NB4 (cell line): Measurements from ENCODE around the gene RASA3.
A peak's percentile ranks its signal among the peaks of the same experiment; 100 is the strongest.

Source experiments
- DNase-seq: peaks from one replicate; pipeline ENCODE4 v3.0.0; 2010; ENCODE audit warnings: low read depth
- H3K4me3 ChIP-seq: one replicate; pipeline ENCODE4 v1.5.1; 2011; ENCODE audit warnings: mild to moderate bottlenecking, low read depth, low read length, moderate library complexity
- MAX ChIP-seq: IDR thresholded peaks from 2 replicates; pipeline ENCODE4 v1.6.1; 2011; ENCODE audit warnings: low read depth, low read length
- MYC ChIP-seq: IDR thresholded peaks from 2 replicates; pipeline ENCODE4 v1.6.1; 2011; ENCODE audit warnings: low read depth, low read length
- POLR2A ChIP-seq: IDR thresholded peaks from 2 replicates; pipeline ENCODE4 v1.6.1; 2011; ENCODE audit warnings: mild to moderate bottlenecking; ENCODE audit not compliant: insufficient read length; ENCODE audit errors: extremely low read depth
- TF ChIP-seq, protein P1 (sequence below): IDR thresholded peaks from one replicate; pipeline ENCODE4 v1.5.1; 2012; ENCODE audit warnings: low read depth, low read length

The RASA3 gene

GRCh38 chr13:113943821-113944565 lies 188.4 kb downstream of the RASA3 start:
- no peak for TF ChIP-seq POLR2A
- TF ChIP-seq MAX, result no peak
- TF ChIP-seq, protein P1, sequence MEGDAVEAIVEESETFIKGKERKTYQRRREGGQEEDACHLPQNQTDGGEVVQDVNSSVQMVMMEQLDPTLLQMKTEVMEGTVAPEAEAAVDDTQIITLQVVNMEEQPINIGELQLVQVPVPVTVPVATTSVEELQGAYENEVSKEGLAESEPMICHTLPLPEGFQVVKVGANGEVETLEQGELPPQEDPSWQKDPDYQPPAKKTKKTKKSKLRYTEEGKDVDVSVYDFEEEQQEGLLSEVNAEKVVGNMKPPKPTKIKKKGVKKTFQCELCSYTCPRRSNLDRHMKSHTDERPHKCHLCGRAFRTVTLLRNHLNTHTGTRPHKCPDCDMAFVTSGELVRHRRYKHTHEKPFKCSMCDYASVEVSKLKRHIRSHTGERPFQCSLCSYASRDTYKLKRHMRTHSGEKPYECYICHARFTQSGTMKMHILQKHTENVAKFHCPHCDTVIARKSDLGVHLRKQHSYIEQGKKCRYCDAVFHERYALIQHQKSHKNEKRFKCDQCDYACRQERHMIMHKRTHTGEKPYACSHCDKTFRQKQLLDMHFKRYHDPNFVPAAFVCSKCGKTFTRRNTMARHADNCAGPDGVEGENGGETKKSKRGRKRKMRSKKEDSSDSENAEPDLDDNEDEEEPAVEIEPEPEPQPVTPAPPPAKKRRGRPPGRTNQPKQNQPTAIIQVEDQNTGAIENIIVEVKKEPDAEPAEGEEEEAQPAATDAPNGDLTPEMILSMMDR, result no peak
- TF ChIP-seq MYC, result no peak
- no peak for DNase-seq
- no peak overlapping the region for H3K4me3 ChIP-seq

DNA sequence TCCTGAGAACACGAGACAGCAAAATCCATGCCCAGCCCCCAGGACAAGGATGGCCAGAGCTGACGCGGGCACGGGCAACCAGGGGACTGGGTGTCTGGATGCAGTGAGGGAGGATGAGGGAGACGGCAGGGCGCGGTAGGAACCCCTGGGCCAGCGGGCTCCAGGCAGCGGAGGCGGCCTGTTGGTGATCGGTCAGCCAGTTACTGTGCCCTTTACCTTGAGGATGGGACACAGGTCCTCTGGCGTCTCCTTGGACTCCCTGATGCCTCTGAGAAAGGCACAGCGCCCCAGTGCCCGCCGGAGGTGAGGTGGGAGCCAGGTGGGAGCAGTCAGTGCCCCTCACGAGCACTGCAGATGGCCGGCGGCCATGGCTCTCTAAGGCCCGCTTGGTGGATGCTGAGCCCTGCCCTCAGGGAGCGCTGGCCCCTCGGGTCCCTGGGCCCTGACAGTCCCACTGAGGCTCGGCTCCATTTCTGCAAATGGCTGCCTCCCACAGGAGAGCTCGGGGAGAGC lies 189.8 kb downstream of the RASA3 start:
- no peak for DNase-seq
- no peak overlapping the region for H3K4me3 ChIP-seq
- no peak for TF ChIP-seq POLR2A

DNA sequence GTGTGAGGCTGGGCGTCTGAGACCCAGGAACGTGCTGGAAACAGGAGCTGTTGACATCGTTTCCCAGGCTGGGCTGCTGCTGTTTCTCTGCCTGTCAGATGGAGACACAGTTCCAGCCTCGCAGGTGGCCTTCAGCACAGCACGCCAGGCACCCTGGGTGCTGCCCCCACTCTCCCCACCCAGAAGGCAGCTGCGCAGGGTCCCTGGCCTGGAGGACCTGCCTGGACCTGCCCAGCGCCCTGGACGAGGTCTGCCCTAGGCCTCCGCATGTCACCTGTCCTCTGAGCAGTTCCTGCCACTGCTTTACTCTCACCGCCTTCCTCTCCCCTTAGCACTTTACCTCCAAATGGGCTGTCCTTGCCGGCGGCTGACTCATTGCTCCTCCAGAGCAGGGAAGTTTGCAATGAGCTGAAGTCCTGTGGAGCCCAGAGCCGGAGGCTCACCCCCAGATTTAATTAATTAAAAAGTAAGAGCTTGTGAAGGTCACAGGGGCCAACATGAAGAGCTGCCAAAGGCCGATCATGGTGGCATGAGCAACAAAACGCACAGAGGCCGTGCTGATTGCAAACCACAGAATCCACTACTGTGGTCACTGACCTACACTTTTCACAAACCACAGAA lies 190.7 kb downstream of the RASA3 start:
- peak; percentile 53 for DNase-seq
- no peak for TF ChIP-seq MYC
- TF ChIP-seq MAX, result no peak
- TF ChIP-seq, protein P1, result no peak
- no peak for TF ChIP-seq POLR2A
- no peak overlapping the region for H3K4me3 ChIP-seq

- no peak for TF ChIP-seq MYC
- TF ChIP-seq, protein P1, result no peak
- no peak for TF ChIP-seq MAX
- no peak for TF ChIP-seq POLR2A
Observed at GRCh38 chr13:113939944-113940297, 192.5 kb downstream of the RASA3 start.

GRCh38 chr13:113939129-113939943 lies 193.1 kb downstream of the RASA3 start:
- no peak overlapping the region for H3K4me3 ChIP-seq
- TF ChIP-seq MAX (0 out of 2 replicates have a peak, but pooled peaks have one; percentile 15), MYC (no peak), POLR2A (no peak)
- TF ChIP-seq, protein P1, result no peak
- DNase-seq, result no peak

More at GRCh38 chr13:113939944-113940297, 192.5 kb downstream of the RASA3 start:
- no peak overlapping the region for H3K4me3 ChIP-seq
- no peak for DNase-seq

GRCh38 chr13:113938716-113939115 lies 193.7 kb downstream of the RASA3 start:
- H3K4me3 ChIP-seq, result no peak overlapping the region
- TF ChIP-seq, protein P1, result no peak
- no peak for TF ChIP-seq MYC
- no peak for DNase-seq
